Left lung (tissue), 10 donors: ENCODE results near the gene COX7A2L. TPM values are rescaled to one million over a fixed set of nuclear protein-coding genes. Genes with fewer than 3 reads are reported as not detected.

ENCODE experiments used
- ATAC-seq: fragments of 200-7000 bp; cut with Tn5 transposase; one replicate; pipeline ENCODE4 v1.9.1; 2020; ENCODE audit warnings: moderate library complexity
- DNase-seq, 4 donors: peaks; one replicate each; pipeline ENCODE4 v3.0.0-alpha.2; 2013 to 2020
- H3K27ac ChIP-seq, 2 donors: fragments of 200-600 bp; sonication (generic) in 1 of 2; one replicate each; pipeline versions ENCODE4 v1.5.0 to v1.8.0; 2020 to 2021
- H3K27me3 ChIP-seq, 2 donors: fragments of 200-600 bp; sonication (generic) in 1 of 2; one replicate each; pipeline versions ENCODE4 v1.5.0 to v1.8.0; 2020 to 2021
- H3K36me3 ChIP-seq, 2 donors: fragments of 200-600 bp; sonication (generic) in 1 of 2; one replicate each; pipeline versions ENCODE4 v1.5.0 to v1.8.0; 2020 to 2021
- H3K4me1 ChIP-seq, 2 donors: fragments of 200-600 bp; one replicate each; pipeline ENCODE4 v1.8.0; 2021
- H3K4me3 ChIP-seq, 2 donors: fragments of 200-600 bp; sonication (generic) in 1 of 2; one replicate each; pipeline versions ENCODE4 v1.5.0 to v1.8.0; 2020 to 2021; ENCODE audit warnings: mild to moderate bottlenecking in 1 of 2
- H3K9me3 ChIP-seq, 2 donors: fragments of 200-600 bp; sonication (generic) in 1 of 2; one replicate each; pipeline versions ENCODE4 v1.5.0 to v1.8.0; 2020 to 2021
- intact Hi-C, 2 donors: fragments of 100-400 bp; cut with DNase I; formaldehyde crosslinking; loops; one replicate each; pipeline versions ENCODE4 v1.11.2 to v1.14.2; 2022
- polyA plus RNA-seq, 6 donors: library from polyadenylated mRNA; unstranded; fragments of 120-200 nt; gene quantifications; one replicate each; pipeline ENCODE4 v1.2.1, GENCODE V29; 2013; ENCODE audit not compliant: insufficient read length in 6 of 6
- total RNA-seq, 2 donors: library from RNA; stranded (reverse); fragmentation: NEBNext Ultra II Directional; extraction: Animal tissue kit (Norgen Biotek cat#: 25700); gene quantifications; one replicate each; pipeline ENCODE4 v1.2.1, GENCODE V29; 2021
- TF ChIP-seq, protein P1 (sequence below), 2 donors: fragments of 200-600 bp; sonication (generic) in 1 of 2; IDR thresholded peaks; one replicate each; pipeline versions ENCODE4 v1.5.0 to v1.8.0; 2021; ENCODE audit warnings: antibody characterized with exemption in 2 of 2
- donor health status: DM: no; HTN: yes; CAD: no.
- donor health status: DM: no; HTN: no; CAD: no.

COX7A2L gene
- total and polyA plus RNA-seq, 8 donors, result 80.0 to 193 (median 171) TPM

DNA sequence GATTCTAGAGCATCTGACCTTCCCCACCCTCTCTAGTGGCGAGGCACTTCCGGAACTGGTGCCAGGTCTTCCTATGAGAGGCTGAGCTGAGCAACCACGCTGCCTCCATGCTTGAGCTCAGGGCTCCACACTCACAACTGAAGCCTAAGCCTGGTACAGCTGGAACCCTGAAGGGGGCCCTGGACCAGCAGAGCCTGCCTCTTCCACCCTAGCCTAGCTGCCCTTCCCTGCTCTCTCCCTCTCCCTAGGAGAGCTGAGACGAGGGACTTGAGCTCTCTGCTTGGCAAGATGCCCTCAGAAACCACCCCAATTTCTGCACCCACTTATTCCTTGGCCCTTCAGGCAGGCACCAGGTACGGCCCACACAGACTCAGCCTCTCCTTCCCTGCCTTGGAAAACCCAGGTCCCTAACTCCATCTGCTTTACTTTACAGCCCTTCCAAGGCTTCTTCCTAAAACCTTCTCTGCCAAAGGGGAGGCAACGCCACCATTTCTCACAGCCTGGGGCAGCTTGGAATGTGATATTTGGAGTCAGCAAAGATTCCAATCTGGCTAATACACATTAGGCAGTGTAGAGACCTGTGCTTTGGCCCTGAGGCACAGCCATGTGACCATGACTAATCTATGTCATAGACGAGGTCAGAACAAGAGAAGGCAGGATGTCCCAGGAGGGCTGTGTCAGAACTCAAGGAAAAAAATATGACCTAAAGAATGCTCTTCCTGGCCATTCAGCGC is 18.8 kb downstream of the COX7A2L start:
- H3K9me3 ChIP-seq, result no peaks in the 10 kb centered on the region
- H3K36me3 ChIP-seq, result peaks cover 0 to 68% of the 10 kb centered on the region in 2 donors
- no peaks in the 10 kb centered on the region for H3K27me3 ChIP-seq
- peaks cover 0 to 14% of the 10 kb centered on the region in 2 donors for H3K4me1 ChIP-seq
- H3K27ac ChIP-seq, result peak overlapping the region in 1 of 2 donors; percentile 40
- TF ChIP-seq, protein P1, sequence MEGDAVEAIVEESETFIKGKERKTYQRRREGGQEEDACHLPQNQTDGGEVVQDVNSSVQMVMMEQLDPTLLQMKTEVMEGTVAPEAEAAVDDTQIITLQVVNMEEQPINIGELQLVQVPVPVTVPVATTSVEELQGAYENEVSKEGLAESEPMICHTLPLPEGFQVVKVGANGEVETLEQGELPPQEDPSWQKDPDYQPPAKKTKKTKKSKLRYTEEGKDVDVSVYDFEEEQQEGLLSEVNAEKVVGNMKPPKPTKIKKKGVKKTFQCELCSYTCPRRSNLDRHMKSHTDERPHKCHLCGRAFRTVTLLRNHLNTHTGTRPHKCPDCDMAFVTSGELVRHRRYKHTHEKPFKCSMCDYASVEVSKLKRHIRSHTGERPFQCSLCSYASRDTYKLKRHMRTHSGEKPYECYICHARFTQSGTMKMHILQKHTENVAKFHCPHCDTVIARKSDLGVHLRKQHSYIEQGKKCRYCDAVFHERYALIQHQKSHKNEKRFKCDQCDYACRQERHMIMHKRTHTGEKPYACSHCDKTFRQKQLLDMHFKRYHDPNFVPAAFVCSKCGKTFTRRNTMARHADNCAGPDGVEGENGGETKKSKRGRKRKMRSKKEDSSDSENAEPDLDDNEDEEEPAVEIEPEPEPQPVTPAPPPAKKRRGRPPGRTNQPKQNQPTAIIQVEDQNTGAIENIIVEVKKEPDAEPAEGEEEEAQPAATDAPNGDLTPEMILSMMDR (IDR thresholded peaks at IDR 0.05), result no peak
- DNase-seq (no peak), ATAC-seq (peak; percentile 83)
- no peak overlapping the region for H3K4me3 ChIP-seq
- intact Hi-C loops, result no loop called here

DNA sequence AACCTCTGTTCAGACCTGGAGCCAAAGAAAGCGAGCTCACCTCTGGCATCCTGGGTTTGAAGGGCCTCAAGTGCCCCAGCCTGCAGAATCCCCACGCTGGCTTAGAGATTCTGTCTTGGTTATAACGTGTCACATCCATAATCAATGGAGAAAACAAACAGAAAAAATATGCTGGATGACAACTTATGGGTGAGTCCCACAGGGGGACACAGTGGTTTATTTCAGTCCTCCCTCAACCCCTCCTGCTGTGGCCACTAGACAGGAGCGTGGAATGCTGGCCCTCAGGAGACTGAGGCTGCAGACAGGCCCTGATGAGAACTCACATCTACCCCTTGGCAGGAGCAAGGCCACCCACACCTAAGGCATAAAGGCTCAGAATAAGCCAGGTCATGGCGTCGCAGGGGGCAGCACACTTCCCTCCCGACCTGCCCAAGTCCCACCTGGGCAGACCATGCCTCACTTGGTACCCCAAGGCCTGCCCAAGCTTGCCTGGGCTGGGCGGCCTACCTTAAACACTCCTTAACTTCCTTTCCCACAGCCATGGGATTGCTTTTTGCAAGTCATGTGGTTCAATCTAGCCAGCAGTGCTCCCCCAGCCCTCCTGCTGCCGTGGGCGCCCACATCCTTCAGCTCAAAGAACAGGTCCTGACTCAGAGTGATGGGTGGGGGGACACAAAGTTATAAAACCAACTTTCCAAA is 19.9 kb downstream of the COX7A2L start:
- Histone ChIP-seq H3K27ac (no peak overlapping the region), H3K36me3 (peaks cover 0 to 69% of the 10 kb centered on the region in 2 donors), H3K9me3 (no peaks in the 10 kb centered on the region), H3K27me3 (no peaks in the 10 kb centered on the region), H3K4me1 (peaks cover 0 to 14% of the 10 kb centered on the region in 2 donors), H3K4me3 (no peak overlapping the region)
- ATAC-seq (no peak), DNase-seq (no peak)
- intact Hi-C loops, result no loop called here
- TF ChIP-seq, protein P1 (IDR thresholded peaks at IDR 0.05), result no peak

DNA sequence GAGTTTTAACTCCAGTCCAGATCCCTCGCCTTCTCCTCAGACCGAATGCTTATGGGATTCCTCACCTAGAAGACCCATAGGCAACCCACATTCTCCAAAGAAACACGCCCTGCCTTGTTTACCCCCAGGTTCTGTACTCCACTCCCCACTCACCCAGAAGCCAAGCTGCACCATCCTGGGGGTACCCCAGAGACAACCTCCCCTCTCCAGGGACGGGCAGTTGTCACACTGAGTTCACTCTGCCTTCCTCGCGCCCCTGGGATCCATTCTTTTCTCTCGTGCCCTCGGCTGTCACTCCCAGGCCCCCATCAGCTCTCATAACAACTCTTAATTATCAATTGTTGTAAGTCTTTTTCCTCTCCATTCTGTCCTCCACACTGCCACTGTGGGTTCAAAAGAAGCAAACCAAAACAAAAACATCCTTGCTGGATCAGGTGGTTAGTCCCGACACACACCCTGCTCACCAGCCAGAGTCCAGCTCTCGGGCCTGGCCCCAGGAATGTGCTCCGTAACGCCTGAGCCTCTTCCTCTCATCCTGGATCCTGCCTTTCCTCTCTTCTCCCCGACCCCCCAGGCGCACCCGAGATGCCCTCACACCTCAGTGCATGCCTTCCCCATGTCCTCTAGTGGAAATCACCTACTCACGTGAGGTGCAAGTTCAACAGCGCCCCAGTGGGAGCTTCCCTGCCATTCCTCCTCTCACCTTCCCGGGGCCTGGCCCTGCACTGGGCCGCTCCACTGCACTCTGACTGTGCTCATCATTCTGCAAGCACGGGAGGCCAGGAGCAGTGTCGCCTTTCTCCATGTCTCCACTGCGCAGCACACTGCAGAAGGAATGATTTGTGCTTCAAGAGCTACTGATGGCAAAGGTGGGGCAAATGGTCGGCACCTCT is 20.7 kb downstream of the COX7A2L start:
- TF ChIP-seq, protein P1 (IDR thresholded peaks at IDR 0.05), result no peak
- Histone ChIP-seq H3K27ac (no peak overlapping the region), H3K27me3 (no peaks in the 10 kb centered on the region), H3K4me1 (peaks cover 0 to 14% of the 10 kb centered on the region in 2 donors), H3K36me3 (peaks cover 0 to 69% of the 10 kb centered on the region in 2 donors), H3K4me3 (no peak overlapping the region), H3K9me3 (no peaks in the 10 kb centered on the region)
- DNase-seq (no peak), ATAC-seq (no peak)
- intact Hi-C loops, result no loop called here

DNA sequence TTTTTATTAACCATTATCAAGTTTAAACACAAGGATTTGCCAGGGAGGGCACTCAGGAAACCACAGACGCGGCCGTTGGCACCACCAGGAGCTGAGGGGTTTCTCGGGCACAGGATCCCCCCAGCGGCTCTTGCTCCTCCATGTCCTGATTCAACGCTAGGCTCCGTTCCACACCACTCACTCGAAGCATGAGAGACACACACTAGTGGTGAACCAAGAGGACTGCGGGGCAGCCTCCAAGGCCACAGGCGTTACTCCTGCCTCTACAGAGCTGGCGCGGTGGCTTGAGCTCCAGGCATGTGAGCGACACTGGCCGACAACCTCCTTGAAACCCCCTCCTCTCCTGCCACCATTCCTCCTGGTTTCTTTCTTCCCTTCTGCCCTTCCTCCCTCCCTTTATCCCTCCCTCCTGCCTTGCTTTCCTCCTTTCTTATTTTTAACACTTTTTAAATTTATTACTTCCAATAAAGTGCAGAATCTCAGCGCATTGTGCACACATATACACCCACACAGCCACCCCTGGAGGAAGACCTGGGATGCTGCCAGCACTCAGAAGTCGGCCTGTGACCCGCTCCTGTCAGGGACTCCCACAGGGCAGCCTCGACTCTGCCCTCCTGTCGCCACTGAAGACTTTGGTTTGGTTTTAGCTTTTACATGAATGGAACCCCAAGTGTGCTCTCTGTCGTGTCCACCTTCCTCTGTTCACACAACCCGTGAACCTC is 21.7 kb downstream of the COX7A2L start:
- Histone ChIP-seq H3K27ac (no peak overlapping the region), H3K27me3 (no peaks in the 10 kb centered on the region), H3K9me3 (no peaks in the 10 kb centered on the region), H3K4me1 (peaks cover 0 to 14% of the 10 kb centered on the region in 2 donors), H3K4me3 (no peak overlapping the region), H3K36me3 (peaks cover 0 to 71% of the 10 kb centered on the region in 2 donors)
- intact Hi-C loops, result loop anchor here in 1 of 2 donors (10.0 kb wide), 1 partner anchor 245 kb away; no protein-coding TSS in a partner anchor
- ATAC-seq (peak; percentile 13), DNase-seq (no peak)
- TF ChIP-seq, protein P1 (IDR thresholded peaks at IDR 0.05), result no peak
